Measurements from ENCODE around the gene COLEC11.
A peak's percentile ranks its signal among the peaks of the same experiment; 100 is the strongest.

Gene COLEC11

GRCh38 chr2:3682811-3683210 lies 87.9 kb downstream of the COLEC11 start:
- no peak overlapping the region for H3K4me3 ChIP-seq (replicated peaks in 1 of 2; ENCODE audit: low read depth in 2 of 2, low read length in 2 of 2)
- DNase-seq (ENCODE audit: low read depth in 2 of 2): no peak
- no peak for TF ChIP-seq CTCF (IDR thresholded peaks at IDR 0.05; ENCODE audit: low read depth, low read length)

GRCh38 chr2:3683748-3684454 lies 89.0 kb downstream of the COLEC11 start:
- no peak for TF ChIP-seq CTCF (IDR thresholded peaks at IDR 0.05; ENCODE audit: low read depth, low read length)
- DNase-seq (ENCODE audit: low read depth in 2 of 2): peak in 1 of 2 donors; percentile 12

GRCh38 chr2:3689998-3690748 lies 95.3 kb downstream of the COLEC11 start:
- TF ChIP-seq CTCF (IDR thresholded peaks at IDR 0.05; ENCODE audit: low read depth, low read length): no peak
- no peak overlapping the region for H3K4me3 ChIP-seq (replicated peaks in 1 of 2; ENCODE audit: low read depth in 2 of 2, low read length in 2 of 2)
- DNase-seq (ENCODE audit: low read depth in 2 of 2): no peak

More at GRCh38 chr2:3683748-3684454, 89.0 kb downstream of the COLEC11 start:
- H3K4me3 ChIP-seq (replicated peaks in 1 of 2; ENCODE audit: low read depth in 2 of 2, low read length in 2 of 2): no peak overlapping the region

GRCh38 chr2:3692375-3692774 lies 97.5 kb downstream of the COLEC11 start:
- TF ChIP-seq CTCF (IDR thresholded peaks at IDR 0.05; ENCODE audit: low read depth, low read length): peak; percentile 15
- H3K4me3 ChIP-seq (replicated peaks in 1 of 2; ENCODE audit: low read depth in 2 of 2, low read length in 2 of 2): no peak overlapping the region
- peak; percentile 13 to 17 for DNase-seq (ENCODE audit: low read depth in 2 of 2)

All from cardiac fibroblast (primary cell).